ENCODE results near the gene BCL6B.
A peak's percentile ranks its signal among the peaks of the same experiment; 100 is the strongest.
"Not testable (repeated sequence)": the region's sequence is repeated elsewhere in the genome, so short reads cannot be mapped to it uniquely, and the experiment has no call there.

BCL6B gene, protein sequence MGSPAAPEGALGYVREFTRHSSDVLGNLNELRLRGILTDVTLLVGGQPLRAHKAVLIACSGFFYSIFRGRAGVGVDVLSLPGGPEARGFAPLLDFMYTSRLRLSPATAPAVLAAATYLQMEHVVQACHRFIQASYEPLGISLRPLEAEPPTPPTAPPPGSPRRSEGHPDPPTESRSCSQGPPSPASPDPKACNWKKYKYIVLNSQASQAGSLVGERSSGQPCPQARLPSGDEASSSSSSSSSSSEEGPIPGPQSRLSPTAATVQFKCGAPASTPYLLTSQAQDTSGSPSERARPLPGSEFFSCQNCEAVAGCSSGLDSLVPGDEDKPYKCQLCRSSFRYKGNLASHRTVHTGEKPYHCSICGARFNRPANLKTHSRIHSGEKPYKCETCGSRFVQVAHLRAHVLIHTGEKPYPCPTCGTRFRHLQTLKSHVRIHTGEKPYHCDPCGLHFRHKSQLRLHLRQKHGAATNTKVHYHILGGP

GRCh38 chr17:7022781-7023571, at the start of gene BCL6B:
Gene BCL6B, plus strand, starts transcription at chr17:7023050. Its CDS starts 622 bp downstream, at chr17:7023672.
- DNase-seq = no peak

DNA sequence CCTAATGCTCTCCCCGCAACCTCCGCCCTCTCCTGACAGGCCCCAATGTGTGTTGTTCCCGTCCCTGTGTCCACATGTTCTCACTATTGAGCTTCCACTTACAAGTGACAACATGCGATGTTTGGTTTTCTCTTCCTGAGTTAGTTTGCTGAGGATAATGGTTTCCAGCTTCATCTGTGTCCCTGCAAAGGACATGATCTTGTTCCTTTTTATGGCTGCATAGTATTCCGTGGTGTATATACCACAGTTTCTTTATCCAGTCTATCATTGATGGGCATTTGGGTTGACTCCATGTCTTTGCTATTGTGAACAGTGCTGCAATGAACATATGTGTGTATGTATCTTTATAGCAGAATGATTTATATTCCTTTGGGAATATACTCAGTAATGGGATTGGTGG, 43.4 kb upstream of the BCL6B start:
- not testable (repeated sequence) for DNase-seq

GRCh38 chr17:6981426-6981825, 41.4 kb upstream of the BCL6B start:
- no peak for DNase-seq

DNA sequence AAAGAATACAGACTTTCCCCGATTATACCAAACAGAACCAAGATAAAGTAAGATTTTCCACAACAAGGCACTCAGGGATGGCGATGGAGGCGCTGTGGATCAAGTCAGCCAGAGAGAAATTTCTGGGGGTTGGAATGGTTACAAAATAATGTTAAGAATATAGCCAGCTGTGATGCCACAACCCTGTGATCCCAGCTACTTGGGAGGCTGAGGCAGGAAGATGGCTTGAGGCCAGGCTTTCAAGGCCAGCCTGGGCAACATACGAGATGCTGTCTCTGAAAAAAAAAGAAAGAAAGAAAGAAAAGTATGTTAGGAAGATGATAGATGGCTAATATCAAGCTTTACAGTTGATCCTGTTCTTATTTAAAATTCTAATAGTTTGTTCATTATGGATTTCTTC, 37.6 kb upstream of the BCL6B start:
- no peak for DNase-seq

- no peak for DNase-seq
Measured at GRCh38 chr17:6986676-6987075, 36.2 kb upstream of the BCL6B start.

DNA sequence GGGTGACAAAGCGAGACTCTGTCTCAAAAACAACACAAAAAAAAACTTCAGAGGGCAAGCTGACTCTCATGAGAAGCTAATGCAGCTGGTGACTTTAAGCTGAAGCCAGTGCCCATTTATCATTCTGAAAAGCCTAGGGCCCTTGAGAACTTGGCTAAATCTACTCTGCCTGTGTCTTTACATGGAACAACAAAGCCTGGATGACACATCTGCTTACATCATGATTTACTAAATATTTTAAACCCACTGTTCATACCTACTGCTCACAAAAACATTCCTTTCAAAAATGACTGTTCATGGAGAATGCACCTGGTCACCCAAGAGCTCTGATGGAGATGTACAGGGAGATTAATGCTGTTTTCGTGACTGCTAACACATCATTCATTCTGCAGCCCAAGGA, 33.1 kb upstream of the BCL6B start:
- DNase-seq = no peak

GRCh38 chr17:6993613-6994056, 29.2 kb upstream of the BCL6B start:
- DNase-seq = not testable (repeated sequence)

- no peak for DNase-seq
Measured at GRCh38 chr17:6994118-6994598, 28.7 kb upstream of the BCL6B start.

DNA sequence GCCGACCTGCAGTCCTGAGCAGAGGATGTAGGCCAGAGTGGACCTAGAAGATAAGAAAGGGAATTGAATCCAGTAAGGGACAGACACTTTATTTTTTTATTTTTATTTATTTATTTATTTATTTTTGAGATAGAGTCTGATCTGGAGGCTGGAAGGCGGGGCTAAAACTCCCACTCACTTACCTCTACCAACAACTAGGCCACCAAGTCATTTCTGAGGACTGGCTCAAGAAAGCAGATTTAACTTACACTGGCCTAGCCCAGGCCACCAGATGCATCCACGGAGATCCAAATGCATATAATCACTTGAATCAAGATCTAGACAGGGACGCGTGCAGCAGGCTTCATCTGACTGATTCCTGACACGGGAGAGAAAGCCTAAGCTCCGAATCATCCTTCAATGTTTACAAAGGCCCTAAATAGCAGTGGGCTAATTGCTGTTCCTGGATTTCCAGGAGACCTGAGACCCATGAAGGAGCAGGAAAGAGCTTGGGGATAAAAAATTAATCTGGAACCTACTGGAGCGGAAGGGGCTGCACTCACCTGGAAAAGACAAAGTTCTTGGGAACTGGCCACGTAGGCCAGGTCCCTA, 28.1 kb upstream of the BCL6B start:
- DNase-seq = no peak

- no peak for DNase-seq
Measured at GRCh38 chr17:6995500-6996255, 27.2 kb upstream of the BCL6B start, which contains the start of gene ALOX12. Gene ALOX12, plus strand, starts transcription at chr17:6996049. Its CDS starts 69 bp downstream, at chr17:6996118.

GRCh38 chr17:6996256-6997011, 26.4 kb upstream of the BCL6B start:
- no peak for DNase-seq

- no peak for DNase-seq
Measured at GRCh38 chr17:6997171-6997570, 25.7 kb upstream of the BCL6B start.

GRCh38 chr17:6998855-6999508, 23.9 kb upstream of the BCL6B start:
- no peak for DNase-seq

- DNase-seq = peak; percentile 53
Measured at GRCh38 chr17:7001318-7001961, 21.4 kb upstream of the BCL6B start.

- no peak for DNase-seq
Measured at GRCh38 chr17:7002288-7003047, 20.4 kb upstream of the BCL6B start.

DNA sequence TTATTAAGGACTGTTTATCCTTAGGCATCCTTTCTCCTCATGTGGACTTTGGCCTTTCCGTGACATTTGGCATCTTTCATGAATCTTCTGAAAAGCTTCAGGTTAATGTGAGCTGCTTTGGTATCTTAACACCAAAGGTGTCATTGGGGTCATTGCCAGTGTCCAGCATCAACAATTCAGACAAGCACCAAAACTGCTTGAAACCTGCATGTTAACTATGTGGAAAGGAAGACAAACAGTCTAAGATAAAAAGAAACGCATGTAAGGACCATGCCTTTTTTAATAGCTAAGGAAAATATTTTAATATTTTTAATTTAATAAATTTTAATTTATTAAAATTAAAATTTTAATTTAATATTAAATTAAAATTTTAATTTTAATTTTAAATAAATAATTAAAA, 19.1 kb upstream of the BCL6B start:
- DNase-seq = no peak

DNA sequence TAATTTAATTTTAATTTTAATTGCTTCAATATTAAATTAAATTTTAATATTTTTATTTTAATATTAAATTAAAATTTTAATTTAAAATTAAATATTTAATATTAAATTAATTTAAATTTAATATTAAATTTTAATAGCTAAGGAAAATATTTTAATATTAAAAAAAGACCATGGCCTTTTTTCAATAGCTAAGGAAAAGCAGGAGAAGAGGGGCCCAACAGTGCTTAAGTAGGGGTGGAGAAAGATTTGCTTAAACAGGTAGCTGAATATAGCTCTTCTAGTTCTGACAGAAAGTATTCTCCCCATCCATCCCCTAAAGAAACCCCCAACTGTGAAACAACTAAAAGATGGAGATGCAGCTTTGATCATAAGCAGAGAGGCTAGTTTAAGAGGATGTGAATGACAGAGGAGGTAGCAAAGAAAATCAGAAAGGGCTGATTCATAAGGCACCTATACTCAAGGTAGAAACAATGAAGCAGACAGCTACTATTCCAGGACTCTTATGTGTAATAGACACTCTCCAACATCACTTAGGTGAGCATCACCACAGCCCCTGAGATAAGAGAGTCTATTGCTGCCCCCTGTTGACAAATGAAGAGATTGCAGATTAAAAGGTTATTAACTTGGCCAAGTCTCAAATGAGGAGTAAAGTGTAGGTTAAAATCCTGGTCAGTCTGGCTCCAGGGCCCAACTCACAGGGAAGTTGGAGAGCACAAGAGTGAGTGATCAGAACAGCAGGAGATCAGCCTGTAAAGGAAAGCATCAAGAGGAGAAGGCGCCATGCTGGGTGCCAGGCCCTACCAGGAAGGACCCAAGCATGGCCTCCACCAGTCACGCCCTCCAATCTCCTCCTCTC, 18.2 kb upstream of the BCL6B start:
- no peak for DNase-seq

DNA sequence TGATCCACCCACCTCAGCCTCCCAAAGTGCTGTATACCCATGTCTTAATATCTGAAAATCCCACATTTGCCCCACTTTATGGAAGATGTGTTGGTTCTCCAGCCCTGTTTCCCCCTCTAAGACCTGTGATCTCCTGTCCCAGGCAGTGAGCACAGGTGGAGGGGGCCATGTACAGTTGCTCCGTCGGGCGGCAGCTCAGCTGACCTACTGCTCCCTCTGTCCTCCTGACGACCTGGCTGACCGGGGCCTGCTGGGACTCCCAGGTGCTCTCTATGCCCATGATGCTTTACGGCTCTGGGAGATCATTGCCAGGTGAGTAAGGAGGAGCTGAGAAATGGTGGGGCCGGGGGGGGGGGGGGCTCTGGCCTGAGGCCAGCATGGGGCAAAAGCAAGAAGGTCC, 17.1 kb upstream of the BCL6B start:
- DNase-seq = no peak

GRCh38 chr17:7007143-7007542, 15.7 kb upstream of the BCL6B start:
- no peak for DNase-seq

Data from activated CD4-positive, alpha-beta T cell treated with anti-CD3 and anti-CD28 coated beads, Interleukin-2, amount 50 U/mL, for 1 hour (primary cell).